ENCODE results near the gene OR4D1.

OR4D1 gene

DNA sequence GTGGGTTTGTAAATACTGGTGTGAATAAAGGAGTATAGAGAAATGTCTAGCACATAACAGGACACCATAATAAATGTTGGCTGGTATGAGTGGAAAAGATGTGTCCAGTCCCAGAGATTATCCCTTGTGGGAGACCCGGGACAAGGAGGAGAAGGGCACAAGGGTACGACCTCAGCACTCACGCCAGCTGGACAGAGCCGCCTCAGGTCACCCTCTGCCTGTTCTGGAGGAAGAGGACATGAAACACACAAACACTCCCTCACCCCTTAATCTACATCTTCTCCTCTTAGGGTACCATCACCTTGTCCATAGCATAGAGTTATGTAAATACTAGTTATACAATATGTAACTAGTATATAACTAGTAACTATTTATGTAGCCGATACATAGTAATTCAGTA lies 38.2 kb upstream of the OR4D1 start:
- Histone ChIP-seq H3K9me3 (ENCODE audit: severe bottlenecking) (peaks cover 5% of the 10 kb centered on the region), H3K4me3 (ENCODE audit: low read depth, low read length) (no peak overlapping the region), H3K36me3 (no peaks in the 10 kb centered on the region), H3K27me3 (ENCODE audit: insufficient read depth, low read depth, severe bottlenecking) (no peaks in the 10 kb centered on the region), H3K27ac (no peak overlapping the region)
- TF ChIP-seq, protein P1, sequence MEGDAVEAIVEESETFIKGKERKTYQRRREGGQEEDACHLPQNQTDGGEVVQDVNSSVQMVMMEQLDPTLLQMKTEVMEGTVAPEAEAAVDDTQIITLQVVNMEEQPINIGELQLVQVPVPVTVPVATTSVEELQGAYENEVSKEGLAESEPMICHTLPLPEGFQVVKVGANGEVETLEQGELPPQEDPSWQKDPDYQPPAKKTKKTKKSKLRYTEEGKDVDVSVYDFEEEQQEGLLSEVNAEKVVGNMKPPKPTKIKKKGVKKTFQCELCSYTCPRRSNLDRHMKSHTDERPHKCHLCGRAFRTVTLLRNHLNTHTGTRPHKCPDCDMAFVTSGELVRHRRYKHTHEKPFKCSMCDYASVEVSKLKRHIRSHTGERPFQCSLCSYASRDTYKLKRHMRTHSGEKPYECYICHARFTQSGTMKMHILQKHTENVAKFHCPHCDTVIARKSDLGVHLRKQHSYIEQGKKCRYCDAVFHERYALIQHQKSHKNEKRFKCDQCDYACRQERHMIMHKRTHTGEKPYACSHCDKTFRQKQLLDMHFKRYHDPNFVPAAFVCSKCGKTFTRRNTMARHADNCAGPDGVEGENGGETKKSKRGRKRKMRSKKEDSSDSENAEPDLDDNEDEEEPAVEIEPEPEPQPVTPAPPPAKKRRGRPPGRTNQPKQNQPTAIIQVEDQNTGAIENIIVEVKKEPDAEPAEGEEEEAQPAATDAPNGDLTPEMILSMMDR (IDR thresholded peaks at IDR 0.05; ENCODE audit: low read depth, low read length) = no peak
- no peak for DNase-seq

DNA sequence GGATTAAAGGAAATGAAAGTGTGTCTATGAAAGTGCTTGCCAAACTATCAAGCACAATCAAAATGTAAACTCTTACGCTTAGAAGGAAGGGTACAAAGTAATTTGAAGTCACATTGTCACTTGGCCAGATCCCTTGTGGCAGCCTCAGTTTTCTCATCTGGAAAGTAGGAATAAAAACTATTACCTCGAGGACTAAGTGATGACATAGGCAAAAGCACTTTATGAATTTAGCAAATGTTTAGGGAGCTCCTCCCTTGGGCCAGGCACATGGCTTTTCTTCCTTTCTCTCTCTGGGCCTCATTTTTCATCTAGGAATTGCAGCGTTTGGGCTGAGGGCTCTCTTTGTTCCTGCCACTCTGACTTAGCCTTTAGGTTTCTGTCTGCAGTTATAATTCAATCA lies 36.5 kb upstream of the OR4D1 start:
- Histone ChIP-seq H3K9me3 (ENCODE audit: severe bottlenecking) (peaks cover 5% of the 10 kb centered on the region), H3K27me3 (ENCODE audit: insufficient read depth, low read depth, severe bottlenecking) (no peaks in the 10 kb centered on the region), H3K36me3 (no peaks in the 10 kb centered on the region), H3K27ac (no peak overlapping the region), H3K4me3 (ENCODE audit: low read depth, low read length) (no peak overlapping the region)
- TF ChIP-seq, protein P1 (IDR thresholded peaks at IDR 0.05; ENCODE audit: low read depth, low read length) = no peak
- no peak for DNase-seq

GRCh38 chr17:58112970-58113631 lies 35.1 kb upstream of the OR4D1 start:
- no peaks in the 10 kb centered on the region for H3K9me3 ChIP-seq (ENCODE audit: severe bottlenecking)
- no peaks in the 10 kb centered on the region for H3K27me3 ChIP-seq (ENCODE audit: insufficient read depth, low read depth, severe bottlenecking)
- no peaks in the 10 kb centered on the region for H3K36me3 ChIP-seq
- H3K4me3 ChIP-seq (ENCODE audit: low read depth, low read length) = no peak overlapping the region
- peak; percentile 88 for DNase-seq
- TF ChIP-seq, protein P1 (IDR thresholded peaks at IDR 0.05; ENCODE audit: low read depth, low read length) = peak; percentile 96
- no peak overlapping the region for H3K27ac ChIP-seq

DNA sequence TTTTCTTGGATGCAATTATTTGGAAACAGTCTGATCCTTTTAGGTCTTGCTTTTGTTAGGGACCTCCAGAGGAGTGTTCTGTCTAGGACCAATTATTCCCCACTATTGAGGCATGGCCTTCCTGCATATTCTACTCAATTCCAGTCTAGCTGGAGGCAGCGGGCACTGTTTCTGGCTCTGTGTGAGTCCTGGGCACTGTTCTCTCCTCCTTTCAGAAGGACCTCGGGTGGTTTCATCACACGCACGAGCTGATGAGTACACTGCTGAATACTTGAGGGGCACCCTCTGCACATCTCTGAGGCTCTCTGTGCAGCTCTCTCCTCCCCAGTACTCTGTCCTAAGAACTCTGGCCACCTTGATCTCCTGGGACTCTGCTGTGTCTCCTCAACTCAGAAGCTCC lies 34.2 kb upstream of the OR4D1 start:
- no peak overlapping the region for H3K27ac ChIP-seq
- TF ChIP-seq, protein P1 (IDR thresholded peaks at IDR 0.05; ENCODE audit: low read depth, low read length) = no peak
- no peak overlapping the region for H3K4me3 ChIP-seq (ENCODE audit: low read depth, low read length)
- no peak for DNase-seq
- H3K27me3 ChIP-seq (ENCODE audit: insufficient read depth, low read depth, severe bottlenecking) = no peaks in the 10 kb centered on the region
- no peaks in the 10 kb centered on the region for H3K9me3 ChIP-seq (ENCODE audit: severe bottlenecking)
- no peaks in the 10 kb centered on the region for H3K36me3 ChIP-seq

DNA sequence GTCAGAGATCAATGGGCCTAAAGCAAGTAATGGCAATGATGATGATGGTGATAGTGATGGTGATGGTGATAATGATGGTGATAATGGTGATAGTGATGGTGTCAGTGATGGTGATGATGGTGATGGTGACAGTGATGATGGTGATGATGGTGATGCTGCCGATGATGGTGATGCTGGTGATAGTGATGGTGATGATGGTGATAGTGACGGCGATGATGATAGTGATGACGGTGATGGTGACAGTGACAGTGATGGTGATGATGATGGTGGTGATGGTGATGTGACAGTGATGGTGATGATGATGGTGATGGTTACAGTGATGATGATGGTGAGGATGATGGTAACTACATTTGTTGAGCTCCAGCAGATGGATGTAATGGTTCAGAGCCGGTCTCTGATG lies 30.8 kb upstream of the OR4D1 start:
- Histone ChIP-seq H3K27ac (no peak overlapping the region), H3K36me3 (no peaks in the 10 kb centered on the region), H3K4me3 (ENCODE audit: low read depth, low read length) (no peak overlapping the region), H3K9me3 (ENCODE audit: severe bottlenecking) (no peaks in the 10 kb centered on the region), H3K27me3 (ENCODE audit: insufficient read depth, low read depth, severe bottlenecking) (no peaks in the 10 kb centered on the region)
- no peak for DNase-seq
- TF ChIP-seq, protein P1 (IDR thresholded peaks at IDR 0.05; ENCODE audit: low read depth, low read length) = no peak

DNA sequence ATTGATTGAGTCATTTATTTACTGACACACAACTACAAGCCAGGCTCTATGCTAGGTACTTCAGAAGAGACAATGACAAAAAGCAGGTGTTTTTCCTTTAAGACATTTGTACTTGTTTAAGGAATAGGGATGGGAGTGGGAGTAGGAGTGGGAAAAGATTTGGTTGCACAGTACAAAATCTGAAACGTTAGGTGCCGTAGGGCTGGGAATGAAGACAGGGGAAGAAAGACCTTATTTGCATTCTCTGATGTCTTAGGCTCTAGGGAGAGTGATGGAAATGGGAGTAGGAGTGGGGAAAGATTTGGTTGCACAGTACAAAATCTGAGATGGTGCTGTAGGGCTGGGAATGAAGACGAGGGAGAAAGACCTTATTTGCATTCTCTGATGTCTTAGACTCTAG lies 28.7 kb upstream of the OR4D1 start:
- Histone ChIP-seq H3K36me3 (no peaks in the 10 kb centered on the region), H3K27ac (no peak overlapping the region), H3K4me3 (ENCODE audit: low read depth, low read length) (no peak overlapping the region), H3K9me3 (ENCODE audit: severe bottlenecking) (no peaks in the 10 kb centered on the region), H3K27me3 (ENCODE audit: insufficient read depth, low read depth, severe bottlenecking) (no peaks in the 10 kb centered on the region)
- TF ChIP-seq, protein P1 (IDR thresholded peaks at IDR 0.05; ENCODE audit: low read depth, low read length) = no peak
- no peak for DNase-seq

All from WERI-Rb-1 (cell line).